GM12872 (cell line): Measurements from ENCODE around the gene GNPDA1.
A peak's percentile ranks its signal among the peaks of the same experiment; 100 is the strongest.

Experiments used
- TF ChIP-seq, protein P1 (sequence below): IDR thresholded peaks from 3 replicates; pipeline ENCODE4 v1.5.1; 2011; ENCODE audit warnings: low read depth, mild to moderate bottlenecking, low read length, moderate library complexity; ENCODE audit not compliant: insufficient read depth

The GNPDA1 gene

DNA sequence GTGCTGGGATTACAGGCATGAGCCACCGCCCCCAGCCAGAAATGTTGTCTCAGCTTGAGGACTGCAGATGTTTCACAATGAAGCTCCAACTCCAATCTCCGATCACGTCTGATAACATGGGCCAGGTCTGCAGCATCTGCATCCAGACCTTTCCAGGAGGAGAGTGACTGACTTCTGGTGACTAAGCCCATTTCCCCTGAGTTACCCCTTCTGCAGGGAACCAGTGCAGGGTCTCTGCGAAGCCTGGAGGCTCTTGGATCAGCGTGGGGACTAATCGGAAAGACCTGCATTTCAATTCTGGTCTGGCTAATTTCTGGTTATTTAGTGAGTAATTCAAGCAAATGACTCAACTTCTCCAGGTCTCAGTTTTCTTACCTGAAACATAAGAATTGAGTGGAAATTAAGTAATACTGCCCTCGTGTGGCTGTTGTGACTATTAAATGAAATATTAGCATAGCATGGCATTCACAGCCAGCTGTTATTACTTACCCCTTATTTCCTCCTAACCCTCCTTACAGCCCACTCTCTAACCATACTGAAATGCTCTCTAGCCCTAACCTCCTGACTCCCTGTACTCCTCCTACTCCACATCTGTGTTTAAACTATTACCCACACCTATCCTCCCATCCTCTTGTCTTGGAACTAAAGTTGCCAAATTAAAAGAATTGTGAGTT lies 2.2 kb upstream of the GNPDA1 start:
- TF ChIP-seq, protein P1, sequence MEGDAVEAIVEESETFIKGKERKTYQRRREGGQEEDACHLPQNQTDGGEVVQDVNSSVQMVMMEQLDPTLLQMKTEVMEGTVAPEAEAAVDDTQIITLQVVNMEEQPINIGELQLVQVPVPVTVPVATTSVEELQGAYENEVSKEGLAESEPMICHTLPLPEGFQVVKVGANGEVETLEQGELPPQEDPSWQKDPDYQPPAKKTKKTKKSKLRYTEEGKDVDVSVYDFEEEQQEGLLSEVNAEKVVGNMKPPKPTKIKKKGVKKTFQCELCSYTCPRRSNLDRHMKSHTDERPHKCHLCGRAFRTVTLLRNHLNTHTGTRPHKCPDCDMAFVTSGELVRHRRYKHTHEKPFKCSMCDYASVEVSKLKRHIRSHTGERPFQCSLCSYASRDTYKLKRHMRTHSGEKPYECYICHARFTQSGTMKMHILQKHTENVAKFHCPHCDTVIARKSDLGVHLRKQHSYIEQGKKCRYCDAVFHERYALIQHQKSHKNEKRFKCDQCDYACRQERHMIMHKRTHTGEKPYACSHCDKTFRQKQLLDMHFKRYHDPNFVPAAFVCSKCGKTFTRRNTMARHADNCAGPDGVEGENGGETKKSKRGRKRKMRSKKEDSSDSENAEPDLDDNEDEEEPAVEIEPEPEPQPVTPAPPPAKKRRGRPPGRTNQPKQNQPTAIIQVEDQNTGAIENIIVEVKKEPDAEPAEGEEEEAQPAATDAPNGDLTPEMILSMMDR: peak; percentile 41; the same call in 1 of the 3 replicates

DNA sequence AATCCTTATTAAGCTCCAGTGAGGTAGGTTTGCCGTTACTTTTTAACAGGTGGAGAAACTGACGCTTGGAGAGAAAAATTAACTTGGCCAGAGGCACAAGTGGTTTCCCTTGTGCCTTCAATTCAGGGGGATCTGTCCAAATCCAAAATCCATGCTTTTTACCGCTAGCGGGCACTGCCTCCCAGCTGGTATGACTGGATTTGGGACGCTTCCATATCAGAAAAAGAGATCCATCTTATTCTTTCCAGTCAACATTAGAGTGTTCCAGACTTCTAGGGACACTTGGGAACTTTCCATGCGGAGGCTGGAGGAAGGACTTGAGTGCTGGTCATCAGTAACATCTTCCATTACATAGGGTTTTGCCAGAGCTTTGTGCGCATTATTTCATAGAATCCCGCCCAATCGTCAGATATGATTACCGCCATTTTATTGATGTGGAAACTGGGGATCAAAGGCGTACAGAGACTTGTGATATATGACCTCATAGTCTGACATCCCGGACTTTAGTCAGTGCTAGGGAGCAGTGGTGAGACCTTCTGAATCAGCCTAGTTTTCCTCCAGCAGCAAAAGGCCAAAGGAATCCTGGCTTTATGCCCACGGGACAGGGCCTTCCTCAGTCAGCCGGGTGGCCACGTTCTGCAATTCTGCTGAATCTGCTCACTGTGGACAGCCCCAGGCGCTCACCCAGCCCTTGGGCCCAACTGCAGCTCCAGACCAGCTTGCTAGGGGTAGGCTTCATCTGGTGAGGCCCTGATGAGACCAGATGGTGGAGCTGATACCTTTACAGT lies 1.1 kb upstream of the GNPDA1 start:
- TF ChIP-seq, protein P1: no peak

DNA sequence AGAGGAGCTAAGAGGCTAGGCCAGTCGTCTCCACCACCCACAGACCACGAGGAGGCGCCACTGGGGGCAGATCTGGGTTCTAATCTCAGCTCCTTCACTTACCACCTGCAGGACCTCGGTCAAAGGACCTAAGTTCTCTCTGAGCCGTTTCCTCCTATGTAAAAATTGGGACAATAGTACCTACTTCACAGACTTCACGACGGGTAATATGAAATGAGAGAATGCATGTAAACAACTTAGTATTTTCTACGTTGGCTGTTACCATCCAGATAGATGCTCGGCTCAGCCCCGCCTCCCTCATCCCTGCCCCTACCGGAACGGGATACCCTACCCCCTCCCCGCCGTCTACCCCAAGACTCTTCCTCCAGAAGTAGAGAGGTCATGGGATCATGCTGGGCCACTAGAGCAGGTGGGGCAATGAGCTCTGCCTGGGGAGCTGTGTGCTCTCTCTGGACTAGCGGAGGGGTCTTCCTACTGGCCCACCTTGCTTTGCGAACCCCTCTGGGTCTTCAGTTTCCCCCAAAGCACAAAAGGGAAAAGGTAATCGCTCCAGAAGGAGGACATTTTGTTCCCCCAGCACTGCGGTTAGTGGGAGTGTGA lies 541 bp downstream of the GNPDA1 start:
- TF ChIP-seq, protein P1: peak; percentile 56; the same call in 2 of the 3 replicates

DNA sequence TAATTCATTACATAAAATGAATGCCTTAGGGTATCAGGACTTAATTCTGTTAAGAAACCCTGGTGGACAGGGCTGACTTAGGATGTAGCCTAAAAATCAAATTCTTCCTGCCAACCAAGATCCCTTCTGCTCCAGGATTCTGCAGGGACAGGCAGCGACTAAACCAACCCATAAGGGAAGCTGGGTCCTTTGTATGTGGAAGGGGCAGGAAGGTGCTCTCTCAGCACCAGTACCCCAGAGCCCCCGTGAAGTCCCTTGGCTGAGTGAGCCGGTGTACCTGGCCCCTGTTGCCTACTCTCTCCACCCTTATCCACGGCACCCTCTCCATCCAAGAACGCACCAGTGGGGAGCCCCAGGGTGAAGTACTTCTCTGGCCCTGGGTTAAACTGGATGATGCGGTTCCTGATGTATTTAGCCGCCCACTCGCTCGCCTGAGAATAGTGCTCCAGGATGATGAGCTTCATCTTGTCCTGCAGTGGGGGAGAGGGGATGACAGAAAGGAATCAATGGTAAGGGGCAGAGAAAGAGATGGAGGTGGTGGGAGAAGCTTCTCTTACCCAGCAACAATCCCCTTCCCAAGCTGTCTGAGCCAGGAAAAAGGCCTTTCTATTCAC lies 1.1 kb downstream of the GNPDA1 start:
- TF ChIP-seq, protein P1: no peak

DNA sequence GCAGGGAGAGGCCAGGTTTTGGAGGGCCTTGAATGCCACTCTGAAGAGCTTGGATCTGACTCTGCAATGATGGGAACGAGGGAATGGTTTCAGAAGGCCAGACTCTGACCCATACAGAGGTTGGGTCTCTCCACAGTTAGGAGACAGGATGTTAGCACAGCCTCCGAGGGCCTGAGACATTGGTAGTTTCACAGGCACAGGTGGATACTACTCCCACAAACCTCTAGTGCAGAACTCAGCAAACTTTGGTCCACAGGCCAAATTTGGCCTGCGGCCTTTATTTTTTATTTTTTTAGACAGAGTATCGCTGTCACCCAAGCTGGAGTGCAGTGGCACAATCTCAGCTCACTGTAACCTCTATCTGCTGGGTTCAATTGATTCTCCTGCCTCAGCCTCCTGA lies 2.9 kb downstream of the GNPDA1 start:
- TF ChIP-seq, protein P1: no peak

DNA sequence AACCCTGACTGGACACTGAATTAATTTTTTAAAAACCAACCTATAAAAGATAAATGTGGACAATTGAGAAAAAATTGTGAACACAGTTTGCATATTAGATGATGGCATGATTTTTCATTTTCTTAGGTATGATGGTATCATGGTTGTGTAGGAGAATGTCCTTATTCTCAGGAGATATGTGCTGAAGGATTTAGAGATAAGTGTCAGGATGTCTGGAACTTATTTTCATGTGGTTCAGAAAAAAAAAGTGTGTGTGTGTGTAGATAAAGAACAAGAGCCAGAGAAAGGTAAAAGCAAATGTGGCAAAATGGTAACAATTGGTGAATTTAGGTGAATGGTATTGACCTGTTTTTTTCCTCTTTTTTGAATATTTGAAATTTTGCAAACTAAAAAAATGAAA lies 4.0 kb downstream of the GNPDA1 start:
- TF ChIP-seq, protein P1: no peak

DNA sequence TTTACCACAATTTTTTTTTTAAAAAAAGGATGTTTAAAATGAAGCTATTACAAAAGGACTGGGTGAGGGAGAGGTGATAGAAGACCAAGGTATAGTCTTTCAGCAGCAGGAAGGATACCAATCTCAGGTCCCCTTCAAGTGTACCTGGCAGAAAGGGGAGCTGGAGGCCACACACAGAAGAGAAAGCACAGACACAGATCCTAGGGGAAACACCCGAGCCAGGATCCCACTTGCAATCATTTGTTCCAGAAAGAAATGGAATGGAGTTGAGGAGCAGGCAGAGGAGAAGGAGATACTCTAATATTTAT lies 5.6 kb downstream of the GNPDA1 start:
- TF ChIP-seq, protein P1: no peak
